Urinary bladder (tissue), 4 donors: ENCODE measurements around the gene PCDHGA6. TPM values are rescaled to one million over a fixed set of nuclear protein-coding genes. Genes with fewer than 3 reads are reported as not detected.
"Not testable (repeated sequence)": the region's sequence is repeated elsewhere in the genome, so short reads cannot be mapped to it uniquely, and the experiment has no call there.

Experiments used
- DNase-seq: peaks from one replicate; pipeline ENCODE4 v3.0.0-alpha.2; 2015; ENCODE audit errors: extremely low spot score
- H3K27ac ChIP-seq: one replicate; pipeline ENCODE4 v1.5.1; 2013; ENCODE audit warnings: low read depth, mild to moderate bottlenecking, moderate library complexity
- H3K36me3 ChIP-seq: one replicate; pipeline ENCODE4 v1.6.1; 2013; ENCODE audit warnings: mild to moderate bottlenecking, moderate library complexity; ENCODE audit not compliant: insufficient read depth
- H3K4me1 ChIP-seq: one replicate; pipeline ENCODE4 v1.6.1; 2013; ENCODE audit warnings: mild to moderate bottlenecking, moderate library complexity; ENCODE audit not compliant: insufficient read depth
- H3K4me3 ChIP-seq: one replicate; pipeline ENCODE4 v1.5.1; 2013; ENCODE audit warnings: low read depth, low read length
- WGBS: extraction: QIAGEN DNeasy Blood & Tissue Kit; methylation state at CpG from one replicate; pipeline ENCODE4 v1.1.7; 2013; 5-methylcytosine and 5-hydroxymethylcytosine counted together
- polyA plus RNA-seq: library from polyadenylated mRNA; stranded (reverse); fragments of 200-250 nt; gene quantifications from one replicate; pipeline ENCODE4 v1.2.3, GENCODE V29; 2013
- total RNA-seq: library from RNA; depleted of rRNA; stranded (reverse); fragments of >200 nt; gene quantifications from one replicate; pipeline ENCODE4 v1.2.3, GENCODE V29; 2014
- donor health status: healthy with polysubstance abuse.
- donor health status: healthy.

The PCDHGA6 gene
- total and polyA plus RNA-seq, 2 donors = 3.7 to 9.6 TPM

GRCh38 chr5:141371572-141372475 lies 1.9 kb upstream of the PCDHGA6 start:
- Histone ChIP-seq H3K4me3 (no peak overlapping the region), H3K4me1 (no peaks in the 10 kb centered on the region), H3K36me3 (no peaks in the 10 kb centered on the region), H3K27ac (no peak overlapping the region)
- no peak for DNase-seq
- WGBS = 32% methylated on average over 69 of the region's 69 CpGs

DNA sequence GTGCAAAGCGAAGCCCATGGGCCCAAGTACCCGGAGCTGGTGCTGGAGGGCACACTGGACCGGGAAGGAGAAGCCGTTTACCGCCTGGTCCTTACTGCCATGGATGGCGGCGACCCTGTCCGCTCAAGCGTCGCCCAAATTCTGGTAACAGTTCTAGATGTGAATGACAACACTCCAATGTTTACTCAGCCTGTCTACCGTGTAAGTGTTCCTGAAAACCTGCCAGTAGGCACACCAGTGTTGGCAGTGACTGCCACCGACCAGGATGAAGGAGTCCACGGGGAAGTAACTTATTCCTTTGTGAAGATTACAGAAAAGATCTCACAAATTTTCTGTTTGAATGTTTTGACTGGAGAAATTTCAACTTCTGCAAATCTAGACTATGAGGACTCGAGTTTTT lies 936 bp downstream of the PCDHGA6 start:
- Histone ChIP-seq H3K27ac (no peak overlapping the region), H3K4me1 (no peaks in the 10 kb centered on the region), H3K36me3 (peaks cover 1% of the 10 kb centered on the region), H3K4me3 (no peak overlapping the region)
- DNase-seq = no peak
- WGBS = 59% methylated on average over 14 of the region's 14 CpGs

- H3K27ac ChIP-seq, H3K36me3 ChIP-seq, DNase-seq, H3K4me1 ChIP-seq, H3K4me3 ChIP-seq: not testable (repeated sequence)
- 49% methylated on average over 43 of the region's 48 CpGs for WGBS
These were observed 1.9 kb downstream of the PCDHGA6 start for GRCh38 chr5:141375444-141376155.

DNA sequence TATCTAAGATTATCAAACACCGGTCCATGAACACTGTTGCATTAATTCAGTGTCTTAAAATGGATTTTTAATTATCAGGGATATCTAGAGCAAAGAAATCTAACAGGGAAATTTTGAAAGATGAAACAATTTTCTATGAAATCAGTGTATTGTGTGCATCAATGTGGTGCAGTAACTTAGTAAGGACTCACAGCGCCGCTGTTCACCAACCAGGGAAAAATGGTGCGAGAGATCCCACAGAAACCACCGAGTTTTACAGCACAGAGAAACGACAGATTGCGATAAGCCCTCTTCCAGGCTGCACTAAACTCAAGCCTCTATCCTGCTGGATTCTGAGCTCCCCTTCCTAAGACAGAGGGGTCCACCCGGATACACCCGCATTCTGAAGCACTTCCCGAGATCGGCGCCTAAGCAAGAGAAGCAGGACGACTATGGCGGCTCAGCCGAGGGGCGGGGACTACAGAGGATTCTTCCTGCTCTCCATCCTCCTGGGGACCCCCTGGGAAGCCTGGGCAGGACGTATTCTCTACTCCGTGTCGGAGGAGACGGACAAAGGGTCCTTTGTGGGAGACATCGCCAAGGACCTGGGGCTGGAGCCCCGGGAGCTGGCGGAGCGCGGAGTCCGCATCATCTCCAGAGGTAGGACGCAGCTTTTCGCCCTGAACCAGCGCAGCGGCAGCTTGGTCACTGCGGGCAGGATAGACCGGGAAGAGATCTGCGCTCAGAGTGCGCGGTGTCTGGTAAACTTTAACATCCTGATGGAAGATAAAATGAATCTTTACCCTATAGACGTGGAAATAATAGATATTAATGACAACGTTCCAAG lies 9.0 kb downstream of the PCDHGA6 start, which contains the start of gene PCDHGA7:
Gene PCDHGA7, plus strand, starts transcription at position 274 of the 826 bp plus-strand sequence. Its CDS starts 158 bp downstream, at position 432.
- H3K27ac ChIP-seq = no peak within 1 kb of the TSS
- 13% methylated on average over 37 of the region's 37 CpGs for WGBS
- H3K36me3 ChIP-seq = peaks cover 1% of the 10 kb centered on the region
- DNase-seq = no peak
- no peaks in the 10 kb centered on the region for H3K4me1 ChIP-seq
- H3K4me3 ChIP-seq = no peak within 1 kb of the TSS

DNA sequence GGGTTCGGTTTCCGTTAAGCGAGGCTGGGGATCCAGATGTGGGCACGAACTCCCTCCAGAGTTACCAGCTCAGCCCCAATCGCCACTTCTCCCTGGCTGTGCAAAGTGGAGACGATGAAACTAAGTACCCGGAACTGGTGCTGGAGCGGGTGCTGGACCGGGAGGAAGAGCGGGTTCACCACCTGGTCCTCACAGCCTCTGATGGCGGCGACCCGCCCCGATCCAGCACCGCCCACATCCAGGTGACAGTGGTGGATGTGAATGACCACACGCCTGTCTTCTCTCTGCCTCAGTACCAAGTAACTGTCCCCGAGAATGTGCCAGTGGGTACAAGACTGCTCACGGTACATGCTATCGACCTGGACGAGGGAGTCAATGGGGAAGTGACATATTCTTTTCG lies 9.7 kb downstream of the PCDHGA6 start:
- Histone ChIP-seq H3K36me3 (no peaks in the 10 kb centered on the region), H3K4me1 (no peaks in the 10 kb centered on the region), H3K4me3 (no peak overlapping the region), H3K27ac (no peak overlapping the region)
- WGBS = 39% methylated on average over 21 of the region's 21 CpGs
- no peak for DNase-seq

DNA sequence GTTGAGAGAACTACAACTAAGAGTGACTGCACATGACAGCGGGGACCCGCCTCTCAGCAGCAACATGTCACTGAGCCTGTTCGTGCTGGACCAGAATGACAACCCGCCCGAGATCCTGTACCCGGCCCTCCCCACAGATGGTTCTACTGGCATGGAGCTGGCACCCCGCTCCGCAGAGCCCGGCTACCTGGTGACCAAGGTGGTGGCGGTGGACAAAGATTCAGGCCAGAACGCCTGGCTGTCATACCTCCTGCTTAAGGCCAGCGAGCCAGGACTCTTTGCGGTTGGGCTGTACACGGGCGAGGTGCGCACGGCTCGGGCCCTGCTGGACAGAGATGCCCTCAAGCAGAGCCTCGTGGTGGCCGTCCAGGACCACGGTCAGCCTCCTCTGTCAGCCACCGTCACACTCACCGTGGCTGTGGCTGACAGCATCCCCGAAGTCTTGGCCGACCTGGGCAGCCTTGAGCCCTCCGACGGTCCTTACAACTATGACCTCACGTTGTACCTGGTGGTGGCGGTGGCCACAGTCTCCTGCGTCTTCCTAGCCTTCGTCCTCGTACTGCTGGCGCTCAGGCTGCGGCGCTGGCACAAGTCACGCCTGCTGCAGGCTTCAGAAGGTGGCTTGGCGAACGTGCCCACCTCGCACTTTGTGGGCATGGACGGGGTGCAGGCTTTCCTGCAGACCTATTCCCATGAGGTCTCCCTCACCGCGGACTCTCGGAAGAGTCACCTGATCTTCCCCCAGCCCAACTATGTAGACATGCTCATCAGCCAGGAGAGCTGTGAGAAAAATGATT lies 11.0 kb downstream of the PCDHGA6 start:
- Histone ChIP-seq H3K27ac (no peak overlapping the region), H3K4me3 (no peak overlapping the region), H3K36me3 (no peaks in the 10 kb centered on the region), H3K4me1 (no peaks in the 10 kb centered on the region)
- 50% methylated on average over 43 of the region's 43 CpGs for WGBS
- no peak for DNase-seq

DNA sequence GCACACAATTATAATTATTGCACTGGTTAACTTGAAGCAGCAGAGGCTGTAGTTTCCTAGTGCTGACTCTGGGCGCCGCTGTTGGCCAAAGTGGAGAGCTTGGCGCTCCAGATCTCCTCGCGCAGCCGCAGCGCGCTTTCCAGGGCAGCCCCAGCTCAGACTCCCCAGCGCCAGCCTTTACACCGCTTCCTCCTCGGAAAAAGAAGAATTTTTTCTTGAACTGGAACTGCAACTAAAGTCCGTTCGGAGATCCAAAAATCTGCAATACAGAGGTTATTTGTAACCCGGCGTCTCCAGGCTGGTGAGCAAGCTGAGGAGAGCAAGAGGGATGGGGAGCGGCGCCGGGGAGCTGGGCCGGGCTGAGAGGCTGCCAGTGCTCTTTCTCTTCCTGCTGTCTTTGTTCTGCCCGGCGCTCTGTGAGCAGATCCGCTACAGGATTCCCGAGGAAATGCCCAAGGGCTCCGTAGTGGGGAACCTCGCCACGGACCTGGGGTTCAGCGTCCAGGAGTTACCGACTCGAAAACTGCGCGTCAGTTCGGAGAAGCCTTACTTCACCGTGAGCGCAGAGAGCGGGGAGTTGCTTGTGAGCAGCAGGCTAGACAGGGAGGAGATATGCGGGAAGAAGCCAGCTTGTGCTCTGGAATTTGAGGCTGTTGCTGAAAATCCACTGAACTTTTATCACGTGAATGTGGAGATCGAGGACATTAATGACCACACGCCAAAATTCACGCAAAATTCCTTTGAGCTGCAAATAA lies 14.0 kb downstream of the PCDHGA6 start, which contains the start of gene PCDHGB4:
Gene PCDHGB4, plus strand, starts transcription at position 142 of the 755 bp plus-strand sequence. Its CDS starts 187 bp downstream, at position 329.
- 9% methylated on average over 19 of the region's 40 CpGs for WGBS
- peak within 1 kb of the TSS; percentile 23 for H3K4me3 ChIP-seq
- DNase-seq, H3K36me3 ChIP-seq, H3K4me1 ChIP-seq, H3K27ac ChIP-seq: not testable (repeated sequence)

GRCh38 chr5:141388661-141389060 lies 15.0 kb downstream of the PCDHGA6 start:
- Histone ChIP-seq H3K27ac (no peak overlapping the region), H3K4me1 (no peaks in the 10 kb centered on the region), H3K36me3 (no peaks in the 10 kb centered on the region), H3K4me3 (no peak overlapping the region)
- WGBS = 46% methylated on average over 10 of the region's 10 CpGs
- no peak for DNase-seq

- no peaks in the 10 kb centered on the region for H3K36me3 ChIP-seq
- no peaks in the 10 kb centered on the region for H3K4me1 ChIP-seq
- WGBS = 33% methylated on average over 77 of the region's 77 CpGs
- no peak overlapping the region for H3K4me3 ChIP-seq
- H3K27ac ChIP-seq = no peak overlapping the region
- no peak for DNase-seq
These were observed 15.7 kb downstream of the PCDHGA6 start for GRCh38 chr5:141389153-141390042.

DNA sequence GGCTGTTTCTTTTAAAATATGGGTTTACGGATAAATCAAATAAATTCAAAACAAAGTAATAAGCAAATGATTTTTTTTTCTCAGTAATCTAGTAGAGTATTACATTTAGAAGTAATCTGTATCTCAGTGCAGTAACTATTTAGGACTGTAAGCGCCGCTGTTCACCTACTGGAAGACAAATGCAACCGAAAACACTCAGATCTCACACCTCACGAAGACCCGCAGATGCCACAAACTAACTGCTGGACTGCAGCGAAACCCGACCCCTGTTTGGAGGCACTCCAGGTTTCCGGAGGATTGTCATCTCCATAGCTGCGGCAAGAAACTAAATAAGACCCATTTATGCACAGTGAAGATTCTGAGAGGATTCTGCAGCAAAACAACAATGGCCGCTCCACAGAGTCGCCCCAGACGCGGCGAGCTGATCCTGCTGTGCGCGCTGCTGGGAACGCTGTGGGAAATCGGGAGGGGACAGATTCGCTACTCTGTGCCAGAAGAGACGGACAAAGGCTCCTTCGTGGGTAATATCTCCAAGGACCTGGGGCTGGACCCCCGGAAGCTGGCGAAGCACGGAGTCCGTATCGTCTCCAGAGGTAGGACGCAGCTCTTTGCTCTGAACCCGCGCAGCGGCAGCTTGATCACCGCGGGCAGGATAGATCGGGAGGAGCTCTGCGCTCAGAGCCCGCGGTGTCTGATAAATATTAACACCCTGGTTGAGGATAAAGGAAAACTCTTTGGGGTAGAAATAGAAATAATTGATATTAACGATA lies 18.9 kb downstream of the PCDHGA6 start, which contains the start of gene PCDHGA8:
Gene PCDHGA8, plus strand, starts transcription at position 205 of the 770 bp plus-strand sequence. Its CDS starts 181 bp downstream, at position 386.
- no peaks in the 10 kb centered on the region for H3K4me1 ChIP-seq
- no peaks in the 10 kb centered on the region for H3K36me3 ChIP-seq
- no peak within 1 kb of the TSS for H3K4me3 ChIP-seq
- no peak within 1 kb of the TSS for H3K27ac ChIP-seq
- no peak for DNase-seq
- WGBS = 25% methylated on average over 38 of the region's 38 CpGs

- Histone ChIP-seq H3K27ac (no peak overlapping the region), H3K4me3 (no peak overlapping the region), H3K4me1 (no peaks in the 10 kb centered on the region), H3K36me3 (no peaks in the 10 kb centered on the region)
- no peak for DNase-seq
- WGBS = 32% methylated on average over 21 of the region's 21 CpGs
These were observed 19.6 kb downstream of the PCDHGA6 start for GRCh38 chr5:141393267-141393666.
